ENCODE results near the gene PIAS1.
"Not testable (repeated sequence)": the region's sequence is repeated elsewhere in the genome, so short reads cannot be mapped to it uniquely, and the experiment has no call there.

The PIAS1 gene

DNA sequence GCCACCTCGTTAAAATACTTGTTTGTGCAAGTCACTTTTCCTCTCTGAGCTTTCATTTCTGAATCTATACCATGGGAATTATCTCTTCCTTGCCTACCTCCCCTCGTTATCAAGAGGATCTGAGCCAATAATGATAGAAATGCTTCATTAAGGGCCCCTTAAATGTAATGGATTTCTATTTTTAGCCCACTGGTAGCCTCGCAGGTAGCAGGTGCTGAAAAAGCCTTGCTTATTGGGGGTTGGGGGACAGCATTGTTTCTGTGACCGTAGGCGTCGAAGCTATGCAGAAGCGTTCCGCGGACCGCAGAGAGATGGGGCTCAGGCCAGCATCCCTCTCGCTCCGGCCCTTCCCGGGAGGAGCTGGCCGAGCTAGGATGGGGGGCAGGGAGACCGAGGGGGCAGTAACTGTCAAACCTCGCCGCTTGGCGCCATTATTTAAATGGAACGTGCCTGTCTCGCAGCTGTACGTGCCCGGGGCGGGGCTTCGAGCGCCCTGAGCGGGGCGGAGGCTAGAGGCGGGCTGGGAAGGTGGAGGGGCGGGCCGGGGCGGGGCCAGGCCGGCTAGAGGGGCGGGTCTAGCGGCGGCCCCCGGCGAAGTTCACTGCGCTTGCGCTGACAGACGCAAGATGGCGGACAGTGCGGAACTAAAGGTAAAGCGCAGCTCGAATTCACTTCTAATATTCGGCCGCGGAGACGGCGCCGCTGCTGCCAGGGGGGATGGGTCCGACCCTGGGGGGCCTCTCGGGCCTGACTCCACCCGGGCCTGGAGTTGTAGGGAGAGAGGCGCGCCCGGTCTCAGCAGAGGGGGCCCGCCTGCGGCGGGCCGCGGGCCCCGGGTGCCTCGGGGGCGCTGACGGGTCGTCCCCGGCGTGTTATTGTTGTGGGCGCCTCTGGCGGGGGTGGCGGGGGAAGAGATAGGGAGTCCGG lies at the start of gene PIAS1:
PIAS1 (plus strand) TSS at position 615 of the 927 bp plus-strand sequence; CDS start at position 627, 12 bp downstream.
- no peak for FAIRE-seq

- not testable (repeated sequence) for FAIRE-seq
These were observed 46.5 kb upstream of the PIAS1 start for GRCh38 chr15:68007642-68008041.

- no peak for FAIRE-seq
These were observed 43.6 kb upstream of the PIAS1 start for GRCh38 chr15:68010361-68011153.

DNA sequence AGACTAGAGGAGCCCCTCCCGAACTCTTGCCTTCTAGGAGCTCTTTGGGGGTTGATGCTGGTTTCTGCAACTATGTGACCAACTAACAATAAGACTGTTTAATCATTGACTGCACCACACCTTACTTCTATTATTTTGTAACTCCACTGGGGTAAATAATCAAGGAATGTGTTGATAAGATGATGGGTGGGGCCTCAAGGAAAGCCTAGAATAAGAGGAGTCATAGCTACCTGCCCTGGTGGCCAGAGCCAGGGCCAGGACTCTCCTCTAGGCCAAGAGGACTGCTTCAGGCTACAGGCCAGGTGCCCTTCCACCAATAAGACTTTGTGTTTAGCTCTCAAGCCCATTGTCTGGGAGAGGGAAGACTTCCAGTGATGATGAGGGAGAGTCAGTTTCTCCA lies 41.2 kb upstream of the PIAS1 start:
- FAIRE-seq = no peak

DNA sequence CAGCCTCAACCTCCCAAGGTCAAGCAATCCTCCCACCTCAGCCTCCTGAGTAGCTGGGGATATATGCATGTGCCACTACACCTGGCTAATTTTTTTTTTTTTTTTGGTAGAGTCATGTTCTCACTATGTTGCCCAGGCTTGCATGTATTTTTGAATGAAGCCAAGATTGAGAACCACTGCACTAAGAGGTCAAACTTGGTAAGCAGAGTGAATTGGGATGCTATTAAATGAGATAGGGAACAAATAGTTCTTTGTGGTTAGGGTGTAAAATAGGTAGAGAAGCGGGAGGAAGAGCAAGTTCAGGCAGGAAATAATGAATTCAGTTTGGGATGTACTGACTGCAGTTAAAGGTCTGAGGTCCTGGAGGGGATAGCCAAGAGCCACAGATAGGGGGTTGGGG lies 39.9 kb upstream of the PIAS1 start:
- FAIRE-seq = no peak

DNA sequence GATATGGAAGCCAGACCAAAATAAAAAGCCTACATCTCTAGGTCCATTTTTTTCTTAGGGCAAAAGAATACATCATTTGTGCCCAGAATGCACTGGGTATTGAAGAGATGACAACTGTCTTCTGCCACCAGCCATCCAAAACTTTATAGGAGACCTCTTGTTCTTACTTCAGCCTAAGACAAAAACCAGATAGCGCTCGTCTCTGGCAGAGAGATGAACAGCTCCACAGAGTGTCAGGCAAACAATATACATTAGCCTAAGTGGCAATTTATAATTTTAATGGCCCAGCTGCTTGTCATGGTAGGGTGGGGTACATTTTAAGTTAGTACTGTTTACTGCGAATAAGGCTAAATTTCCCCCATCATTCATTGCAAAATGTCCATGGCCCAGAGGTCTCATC lies 38.9 kb upstream of the PIAS1 start:
- FAIRE-seq = no peak

- no peak for FAIRE-seq
These were observed 36.9 kb upstream of the PIAS1 start for GRCh38 chr15:68017201-68017600.

DNA sequence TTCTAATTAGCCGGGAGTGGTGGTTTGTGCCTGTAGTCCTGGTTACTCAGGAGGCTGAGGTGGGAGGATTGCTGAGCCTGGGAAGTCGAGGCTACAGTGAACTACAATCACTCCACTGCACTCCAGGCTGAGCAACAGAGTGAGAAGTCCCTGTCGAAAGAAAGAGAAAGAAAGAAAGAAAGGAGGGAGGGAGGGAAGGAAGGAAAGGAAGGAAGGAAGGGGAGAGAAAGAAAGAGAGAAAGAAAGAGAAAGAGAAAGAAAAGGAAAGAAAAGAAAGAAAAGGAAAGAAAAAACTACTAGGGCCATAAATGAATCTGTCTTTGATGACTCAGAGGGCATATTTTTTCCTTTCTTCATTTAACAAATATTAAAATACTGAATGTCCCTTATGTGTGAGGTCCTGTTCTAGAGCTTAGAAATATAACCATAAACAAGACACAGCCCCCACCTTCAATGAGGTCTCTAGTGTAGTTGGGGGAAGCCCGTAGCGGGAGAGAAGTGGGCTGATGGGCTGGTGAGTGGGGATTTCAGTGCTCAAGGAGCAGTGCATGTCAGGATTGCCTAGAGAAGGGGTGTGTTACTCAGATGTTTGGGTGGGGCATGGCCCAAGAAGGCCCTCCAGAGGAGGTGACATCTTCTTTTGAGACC lies 35.2 kb upstream of the PIAS1 start:
- FAIRE-seq = no peak

DNA sequence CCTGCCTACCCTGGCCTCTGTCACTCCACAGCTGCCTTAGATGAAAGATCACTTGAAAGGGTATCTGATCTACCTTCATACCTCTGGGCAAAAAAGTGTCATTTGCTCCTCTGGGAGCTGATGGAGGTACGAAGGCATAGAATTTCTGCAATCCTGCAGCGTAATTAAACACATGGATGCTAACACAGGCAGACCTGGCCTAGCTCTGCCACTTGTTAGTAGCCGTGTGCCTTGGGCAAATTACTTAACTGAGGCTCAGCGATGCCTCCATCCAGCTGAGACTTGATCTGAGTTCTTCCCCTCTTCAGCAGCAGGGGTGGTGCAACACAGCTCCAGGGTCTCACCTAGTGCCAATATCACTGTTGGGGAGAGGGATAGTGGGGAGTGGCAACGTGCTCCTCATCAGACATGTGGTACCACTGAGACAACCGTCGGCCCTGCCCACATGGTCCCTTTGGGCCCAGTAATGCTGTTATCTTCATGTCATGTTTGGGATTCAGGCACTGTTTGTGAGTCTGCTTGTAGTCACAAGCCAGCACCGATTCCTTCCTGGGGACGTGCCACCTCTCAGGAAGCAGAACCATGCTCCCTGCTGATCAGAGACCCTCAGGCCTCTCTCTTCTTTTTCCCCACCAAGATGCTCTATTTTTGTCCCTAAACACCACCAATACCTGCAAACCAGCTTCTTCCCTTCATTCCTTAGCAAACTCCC lies 34.1 kb upstream of the PIAS1 start:
- FAIRE-seq = no peak

DNA sequence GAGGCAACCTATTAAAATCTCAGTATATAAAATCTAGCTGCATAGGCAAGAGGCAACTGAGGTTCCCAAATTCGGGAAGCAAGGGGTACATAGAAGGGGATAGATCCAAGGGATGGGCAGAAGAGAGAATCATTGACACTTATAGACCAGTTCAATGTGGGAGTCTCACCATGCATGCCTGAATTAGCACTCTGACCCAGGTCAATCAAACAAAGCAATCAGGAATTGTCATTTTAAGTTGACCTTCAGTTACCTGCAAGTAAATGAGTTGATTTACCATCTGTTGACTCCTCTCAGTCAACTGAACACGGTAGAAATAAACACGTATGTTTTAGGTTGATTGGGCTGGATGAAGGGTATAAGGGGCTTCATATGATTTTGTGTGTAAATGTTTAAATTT lies 33.4 kb upstream of the PIAS1 start:
- no peak for FAIRE-seq

- no peak for FAIRE-seq
These were observed 32.1 kb upstream of the PIAS1 start for GRCh38 chr15:68022061-68022460.

DNA sequence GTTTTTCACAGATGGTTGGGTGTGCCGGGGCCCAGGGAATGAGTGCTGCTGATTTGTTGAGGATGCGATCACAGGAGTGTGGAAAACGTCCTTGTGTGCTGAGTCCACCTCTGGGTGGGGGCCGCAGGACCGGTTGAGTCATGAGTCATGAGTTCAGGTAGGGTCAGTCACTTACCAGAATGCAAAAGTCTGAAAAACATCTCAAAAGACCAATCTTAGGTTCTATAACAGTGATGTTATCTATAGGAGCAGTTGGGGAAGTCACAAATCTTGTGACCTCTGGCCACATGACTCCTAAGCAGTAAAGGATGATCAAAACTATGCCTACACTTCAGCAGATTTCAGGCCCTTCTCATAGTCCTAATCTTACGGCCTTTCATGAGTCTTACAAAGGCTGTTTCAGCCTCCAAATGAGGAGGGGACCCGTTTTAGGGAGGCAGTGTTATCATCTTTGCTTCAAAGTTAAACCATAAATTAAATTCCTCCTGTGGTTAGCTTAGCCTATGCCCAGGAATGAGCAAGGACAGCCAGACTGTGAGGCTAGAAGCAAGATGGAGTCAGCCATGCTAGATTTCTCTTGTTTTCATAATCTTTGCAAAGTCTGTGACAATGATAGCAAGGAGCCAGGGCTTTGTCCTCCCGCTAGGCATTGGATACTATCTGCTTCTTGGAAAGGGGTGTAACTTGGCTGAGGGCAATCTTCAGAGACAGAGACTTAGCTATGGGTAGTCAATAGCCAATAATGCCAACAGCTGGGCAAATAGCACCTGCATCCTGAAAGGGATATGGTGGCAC lies 30.6 kb upstream of the PIAS1 start:
- no peak for FAIRE-seq

DNA sequence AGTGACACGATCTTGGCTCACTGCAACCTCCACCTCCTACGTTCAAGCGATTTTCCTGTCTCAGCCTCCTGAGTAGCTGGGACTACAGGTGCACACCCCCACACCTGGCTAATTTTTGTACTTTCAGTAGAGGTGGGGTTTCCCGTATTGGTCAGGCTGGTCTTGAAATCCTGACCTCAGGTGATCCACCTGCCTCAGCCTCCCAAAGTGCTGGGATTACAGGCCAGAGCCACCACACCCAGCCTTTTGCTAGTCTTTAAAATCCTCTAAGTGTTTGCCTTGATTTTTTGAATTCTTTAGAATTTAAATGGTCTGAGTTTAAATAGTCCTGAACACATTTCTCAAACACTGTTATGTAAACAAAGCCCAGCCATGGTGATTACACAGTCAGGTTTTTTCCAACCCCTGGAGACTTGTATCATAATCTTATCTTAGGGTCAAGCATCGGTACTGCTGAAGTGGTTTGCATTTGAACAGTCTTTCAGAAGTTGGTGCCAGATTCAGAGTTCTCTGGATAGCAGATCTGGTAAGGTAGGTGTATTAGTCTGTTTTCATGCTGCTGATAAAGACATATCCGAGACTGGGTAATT lies 28.2 kb upstream of the PIAS1 start:
- no peak for FAIRE-seq

DNA sequence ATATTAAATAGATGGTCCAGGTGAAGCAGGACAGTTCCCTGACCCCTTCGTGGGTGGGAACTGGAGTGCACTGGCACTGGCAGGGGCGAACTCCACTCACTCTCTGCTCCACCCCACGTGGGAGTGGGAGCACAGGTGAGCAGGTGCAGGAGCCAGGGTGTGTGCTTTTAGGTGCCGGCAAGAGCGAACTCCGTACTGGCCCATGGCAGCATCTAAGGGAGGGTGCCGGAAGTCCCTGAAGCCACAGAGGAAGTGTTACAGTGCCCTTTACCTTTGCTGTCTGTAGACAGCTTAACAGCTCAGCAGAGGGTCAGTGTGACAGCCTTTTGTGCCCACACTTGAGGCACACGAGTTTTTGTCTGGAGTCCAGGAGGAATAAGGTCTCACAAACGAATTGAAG lies 26.7 kb upstream of the PIAS1 start:
- no peak for FAIRE-seq

DNA sequence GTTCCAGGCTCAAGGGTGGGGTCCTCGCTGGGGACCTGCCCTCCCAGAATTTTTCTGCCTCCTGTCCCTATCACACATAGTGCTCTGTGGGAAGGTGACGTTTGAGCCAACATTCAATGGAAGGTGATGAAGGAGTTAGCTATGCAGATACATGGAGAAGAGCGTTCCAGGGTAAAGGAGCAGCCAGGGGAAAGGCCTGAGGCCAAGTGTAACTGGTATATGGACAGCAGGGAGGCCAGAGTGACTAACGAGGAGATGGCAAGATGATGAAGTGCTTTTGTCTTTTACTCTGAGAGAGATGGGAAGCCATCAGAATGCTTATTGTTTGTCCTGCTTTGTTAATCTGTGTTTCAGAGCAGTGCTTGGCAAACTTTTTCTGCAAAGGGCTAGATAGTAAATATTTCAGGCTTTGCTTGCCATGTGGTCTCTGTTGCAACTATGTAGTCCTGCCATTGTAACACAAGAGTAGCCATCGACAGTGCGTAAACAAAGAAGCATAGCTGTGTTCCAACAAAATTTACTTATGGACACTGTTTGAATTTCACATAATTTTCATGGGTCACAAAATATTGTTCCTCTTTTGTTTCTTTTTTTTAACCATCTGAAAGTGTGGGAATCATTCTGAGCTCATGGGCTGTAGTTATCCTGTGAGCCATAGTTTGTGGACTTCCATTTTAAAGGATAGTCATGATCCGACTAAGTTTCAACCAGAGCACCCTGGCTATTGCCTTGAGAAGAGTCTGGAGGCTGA lies 25.8 kb upstream of the PIAS1 start:
- FAIRE-seq = no peak

DNA sequence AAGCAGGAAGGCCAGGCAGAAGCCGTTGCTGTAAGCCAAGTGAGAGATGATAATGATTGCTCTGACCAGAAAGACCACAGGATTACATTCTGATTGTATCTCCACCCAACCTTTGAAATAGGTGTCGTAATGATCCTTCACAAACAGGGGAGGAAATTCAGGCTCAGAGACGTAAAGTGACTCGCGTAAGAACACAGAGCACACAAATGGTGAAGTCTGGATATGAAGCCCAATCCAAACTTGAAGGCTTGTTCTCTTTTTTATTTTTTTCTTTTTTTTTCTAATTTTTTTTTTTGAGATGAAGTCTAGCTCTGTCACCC lies 25.3 kb upstream of the PIAS1 start:
- FAIRE-seq = no peak

- no peak for FAIRE-seq
These were observed 24.2 kb upstream of the PIAS1 start for GRCh38 chr15:68029959-68030358.

- no peak for FAIRE-seq
These were observed 22.7 kb upstream of the PIAS1 start for GRCh38 chr15:68031404-68031803.

DNA sequence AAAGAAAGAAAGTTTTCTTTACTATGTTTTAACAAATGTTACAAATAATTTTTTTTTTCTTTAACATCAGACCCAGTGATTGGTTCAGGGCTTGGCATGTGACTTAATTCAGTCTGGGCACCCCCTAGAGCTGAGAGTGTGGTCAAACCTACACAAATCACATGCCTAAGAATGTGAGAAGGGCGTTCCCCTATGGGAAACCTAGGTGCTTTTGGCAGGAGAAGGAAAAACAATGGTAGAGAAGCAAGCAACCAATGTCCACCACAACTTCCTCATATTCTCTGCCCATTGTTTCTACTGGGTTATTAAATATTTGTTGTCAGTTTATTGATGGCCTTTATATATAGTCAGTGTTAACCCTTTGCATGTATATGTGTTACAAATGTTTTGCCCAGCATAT lies 21.4 kb upstream of the PIAS1 start:
- FAIRE-seq = no peak

- no peak for FAIRE-seq
These were observed 20.0 kb upstream of the PIAS1 start for GRCh38 chr15:68034081-68034480.

- FAIRE-seq = no peak
These were observed 19.3 kb upstream of the PIAS1 start for GRCh38 chr15:68034719-68035293.

Data from A204.1 (cell line).